H9 (cell line): Measurements from ENCODE around the gene BPIFB3. TPM values are rescaled to one million over a fixed set of nuclear protein-coding genes. Genes with fewer than 3 reads are reported as not detected.

Experiments
- DNase-seq: peaks from one replicate; pipeline ENCODE4 v3.0.0-alpha.2; 2017
- H2AFZ ChIP-seq: one replicate; pipeline ENCODE4 v1.6.1; 2013; ENCODE audit warnings: mild to moderate bottlenecking, low read length, control low read depth, moderate library complexity
- H2AK5ac ChIP-seq: 2 replicates; pipeline ENCODE4 v1.6.1; 2013; ENCODE audit warnings: low read length, control low read depth, mixed read lengths; ENCODE audit not compliant: insufficient read length
- H2BK120ac ChIP-seq: one replicate; pipeline ENCODE4 v1.6.1; 2013; ENCODE audit warnings: low read depth, mild to moderate bottlenecking, low read length, control low read depth, inconsistent platforms; ENCODE audit not compliant: poor library complexity, severe bottlenecking
- H2BK12ac ChIP-seq: 2 replicates; pipeline ENCODE4 v1.6.1; 2013; ENCODE audit warnings: low read length, control low read depth, mixed read lengths, low read depth; ENCODE audit not compliant: insufficient read length
- H2BK15ac ChIP-seq: 2 replicates; pipeline ENCODE4 v1.6.1; 2013; ENCODE audit warnings: low read depth, low read length, control low read depth
- H2BK20ac ChIP-seq: one replicate; pipeline ENCODE4 v1.6.1; 2013; ENCODE audit warnings: low read depth, mild to moderate bottlenecking, low read length, control low read depth, inconsistent platforms; ENCODE audit not compliant: poor library complexity, severe bottlenecking
- H2BK5ac ChIP-seq: 2 replicates; pipeline ENCODE4 v1.6.1; 2013; ENCODE audit warnings: low read length, control low read depth, mixed read lengths; ENCODE audit not compliant: insufficient read length
- H3K14ac ChIP-seq: 2 replicates; pipeline ENCODE4 v1.6.1; 2013; ENCODE audit warnings: low read length, control low read depth; ENCODE audit not compliant: insufficient read depth
- H3K18ac ChIP-seq: 2 replicates; pipeline ENCODE4 v1.6.1; 2013; ENCODE audit warnings: low read depth, mild to moderate bottlenecking, mixed read lengths, low read length, control low read depth; ENCODE audit not compliant: insufficient read length
- H3K23ac ChIP-seq: 2 replicates; pipeline ENCODE4 v1.6.1; 2013; ENCODE audit warnings: low read length, control low read depth, mixed read lengths, low read depth; ENCODE audit not compliant: insufficient read length
- H3K23me2 ChIP-seq: 2 replicates; pipeline ENCODE4 v1.6.1; 2013; ENCODE audit warnings: low read depth, mild to moderate bottlenecking, mixed read lengths, low read length, control low read depth; ENCODE audit not compliant: insufficient read length, poor library complexity, severe bottlenecking
- H3K27ac ChIP-seq: 2 replicates; pipeline ENCODE4 v1.5.1; 2013; ENCODE audit warnings: low read length, control low read depth, mixed read lengths, low read depth; ENCODE audit not compliant: insufficient read length
- H3K27me3 ChIP-seq: 2 replicates; pipeline ENCODE4 v1.6.1; 2013; ENCODE audit warnings: low read length, control low read depth, inconsistent platforms; ENCODE audit not compliant: insufficient read depth
- H3K4ac ChIP-seq: 2 replicates; pipeline ENCODE4 v1.6.1; 2013; ENCODE audit warnings: low read depth, mild to moderate bottlenecking, control low read depth, inconsistent platforms, low read length, moderate library complexity
- H3K4me1 ChIP-seq: 2 replicates; pipeline ENCODE4 v1.6.1; 2013; ENCODE audit warnings: low read length, control low read depth, inconsistent platforms; ENCODE audit not compliant: insufficient read depth
- H3K4me2 ChIP-seq: 2 replicates; pipeline ENCODE4 v1.6.1; 2013; ENCODE audit warnings: low read length, control low read depth, mixed read lengths; ENCODE audit not compliant: insufficient read length, insufficient read depth
- H3K56ac ChIP-seq: 2 replicates; pipeline ENCODE4 v1.6.1; 2013; ENCODE audit warnings: low read depth, mild to moderate bottlenecking, mixed read lengths, low read length, control low read depth; ENCODE audit not compliant: insufficient read length
- H3K79me1 ChIP-seq: 2 replicates; pipeline ENCODE4 v1.6.1; 2013; ENCODE audit warnings: low read depth, mild to moderate bottlenecking, moderate library complexity, low read length, control low read depth, inconsistent platforms; ENCODE audit not compliant: insufficient read depth, poor library complexity, severe bottlenecking
- H3K79me2 ChIP-seq: 2 replicates; pipeline ENCODE4 v1.6.1; 2013; ENCODE audit warnings: low read length, control low read depth, inconsistent platforms; ENCODE audit not compliant: insufficient read depth
- H3K9ac ChIP-seq: 2 replicates; pipeline ENCODE4 v1.6.1; 2013; ENCODE audit warnings: low read length, control low read depth, mixed read lengths; ENCODE audit not compliant: insufficient read length; ENCODE audit errors: extremely low read depth
- H3K9me3 ChIP-seq: one replicate; pipeline ENCODE4 v1.6.1; 2013; ENCODE audit warnings: low read depth, low read length, inconsistent platforms; ENCODE audit not compliant: control insufficient read depth
- H3T11ph ChIP-seq: one replicate; pipeline ENCODE4 v1.6.1; 2013; ENCODE audit warnings: mild to moderate bottlenecking, low read length, control low read depth, inconsistent platforms
- H4K20me1 ChIP-seq: one replicate; pipeline ENCODE4 v1.6.1; 2013; ENCODE audit not compliant: control insufficient read depth, insufficient read length, insufficient read depth
- H4K5ac ChIP-seq: 2 replicates; pipeline ENCODE4 v1.6.1; 2013; ENCODE audit warnings: low read depth, mild to moderate bottlenecking, mixed read lengths, low read length, control low read depth; ENCODE audit not compliant: insufficient read length
- H4K8ac ChIP-seq: replicated peaks from 2 replicates; pipeline ENCODE4 v1.6.1; 2013; ENCODE audit warnings: low read length, control low read depth, mixed read lengths, low read depth; ENCODE audit not compliant: insufficient read length
- H4K91ac ChIP-seq: 2 replicates; pipeline ENCODE4 v1.6.1; 2013; ENCODE audit warnings: low read depth, mild to moderate bottlenecking, moderate library complexity, mixed read lengths, low read length, control low read depth; ENCODE audit not compliant: insufficient read length
- H3K27ac Mint-ChIP-seq, 3 experiments: 2 replicates in 2 of 3; 3 replicates in 1 of 3; pipeline ENCODE4 v1.8.0; 2020 to 2021; ENCODE audit warnings: mixed read lengths in 3 of 3, mild to moderate bottlenecking in 1 of 3, moderate library complexity in 1 of 3
- H3K27me3 Mint-ChIP-seq: 2 replicates; pipeline ENCODE4 v1.8.0; 2021; ENCODE audit warnings: low read depth, mild to moderate bottlenecking, moderate library complexity, mixed read lengths
- H3K36me3 Mint-ChIP-seq, 3 experiments: 2 replicates in 2 of 3; 3 replicates in 1 of 3; pipeline ENCODE4 v1.8.0; 2020 to 2021; ENCODE audit warnings: low read depth in 3 of 3, mixed read lengths in 3 of 3; ENCODE audit not compliant: insufficient read depth in 1 of 3
- H3K4me1 Mint-ChIP-seq, 2 experiments: 2 replicates each; pipeline ENCODE4 v1.8.0; 2020; ENCODE audit warnings: mixed read lengths in 2 of 2
- H3K4me3 Mint-ChIP-seq, 2 experiments: 2 replicates in 1 of 2; 3 replicates in 1 of 2; pipeline ENCODE4 v1.8.0; 2020 to 2021; ENCODE audit warnings: mild to moderate bottlenecking in 2 of 2, mixed read lengths in 2 of 2, moderate library complexity in 1 of 2
- H3K9me3 Mint-ChIP-seq, 2 experiments: 2 replicates in 1 of 2; 3 replicates in 1 of 2; pipeline ENCODE4 v1.8.0; 2020; ENCODE audit warnings: mild to moderate bottlenecking in 2 of 2, mixed read lengths in 2 of 2, moderate library complexity in 1 of 2
- CTCF ChIP-seq: fragments of 200-600 bp; sonication (generic); conservative IDR thresholded peaks from 3 replicates; pipeline ENCODE4 v1.8.0; 2021; ENCODE audit warnings: antibody characterized with exemption, mild to moderate bottlenecking
- WGBS: extraction: QIAGEN DNeasy Blood & Tissue Kit; methylation state at CpG from one replicate; pipeline ENCODE4 v1.1.7; 2013; ENCODE audit warnings: missing lambda C conversion rate, low lambda C conversion rate, mixed read lengths; ENCODE audit not compliant: insufficient read length; ENCODE audit errors: extremely low coverage; 5-methylcytosine and 5-hydroxymethylcytosine counted together
- total RNA-seq: library from RNA; stranded (reverse); gene quantifications from 2 replicates; pipeline ENCODE4 v1.2.1, GENCODE V29; 2021

The BPIFB3 gene
- total RNA-seq, 1 experiment from 2014 or later = not detected

DNA sequence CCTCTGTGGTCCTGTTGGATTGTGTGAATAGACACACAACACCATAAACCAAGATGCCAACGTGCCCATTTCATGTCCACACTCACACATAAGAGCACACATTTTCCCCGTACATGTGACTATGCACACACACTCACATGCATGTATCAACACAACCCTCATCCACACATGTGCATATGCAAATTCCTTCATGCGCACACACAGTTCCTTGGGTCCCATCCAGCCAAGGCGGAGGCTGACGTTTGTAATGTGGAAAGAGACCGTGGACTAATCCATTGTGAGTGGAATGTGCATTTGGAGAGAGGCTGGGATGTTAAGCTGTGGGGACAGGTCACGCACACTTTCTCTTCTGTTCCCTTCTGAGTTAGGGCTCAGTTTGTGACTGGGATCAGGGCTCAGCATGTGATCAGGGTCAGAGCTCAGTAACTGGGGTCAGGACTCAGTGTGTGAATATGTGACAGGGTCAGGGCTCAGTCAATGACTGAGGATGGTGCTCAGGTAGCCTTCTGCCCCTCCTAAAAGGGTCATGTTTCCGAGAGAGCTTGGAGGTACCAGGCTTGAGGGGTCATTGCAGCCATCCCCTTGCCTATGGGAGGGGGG lies 46.8 kb upstream of the BPIFB3 start:
- Histone ChIP-seq H4K20me1 (no peaks in the 10 kb centered on the region), H2AK5ac (no peak overlapping the region), H3K4ac (no peak overlapping the region), H2BK5ac (no peak overlapping the region), H3K9me3 (no peaks in the 10 kb centered on the region), H3K79me1 (no peaks in the 10 kb centered on the region), H3K56ac (no peak overlapping the region), H3K9ac (no peak overlapping the region), H4K5ac (no peak overlapping the region), H2AFZ (no peak overlapping the region), H3K79me2 (no peaks in the 10 kb centered on the region), H2BK20ac (no peak overlapping the region), H3K23me2 (no peaks in the 10 kb centered on the region), H3K14ac (no peak overlapping the region), H4K8ac (no peak overlapping the region), H2BK12ac (no peak overlapping the region), H2BK120ac (no peak overlapping the region), H3T11ph (no peak overlapping the region), H4K91ac (no peak overlapping the region), H3K4me1 (no peaks in the 10 kb centered on the region), H3K4me2 (no peak overlapping the region), H3K27me3 (no peaks in the 10 kb centered on the region), H3K18ac (no peak overlapping the region), H3K27ac (no peak overlapping the region), H3K23ac (no peak overlapping the region), H2BK15ac (no peak overlapping the region)
- no peaks in the 10 kb centered on the region for H3K4me1 Mint-ChIP-seq
- H3K9me3 Mint-ChIP-seq = peaks cover 5% of the 10 kb centered on the region in 2 experiments; a peak in 3 of 5 replicates
- peaks cover 0 to 4% (median 0%) of the 10 kb centered on the region in 3 experiments; a peak in 3 of 7 replicates for H3K36me3 Mint-ChIP-seq
- H3K27ac Mint-ChIP-seq = no peak overlapping the region
- no peak for TF ChIP-seq CTCF
- peaks cover 4% of the 10 kb centered on the region for H3K27me3 Mint-ChIP-seq
- H3K4me3 Mint-ChIP-seq = no peak overlapping the region
- no peak for DNase-seq
- WGBS = no CpG with 5 or more reads among the region's 8 CpGs
